ENCODE data around the gene S1PR2. TPM values are rescaled to one million over a fixed set of nuclear protein-coding genes. Genes with fewer than 3 reads are reported as not detected.

S1PR2 gene
- total RNA-seq, 4 donors from 2014 or later: 3.9 to 9.9 (median 8.6) TPM

DNA sequence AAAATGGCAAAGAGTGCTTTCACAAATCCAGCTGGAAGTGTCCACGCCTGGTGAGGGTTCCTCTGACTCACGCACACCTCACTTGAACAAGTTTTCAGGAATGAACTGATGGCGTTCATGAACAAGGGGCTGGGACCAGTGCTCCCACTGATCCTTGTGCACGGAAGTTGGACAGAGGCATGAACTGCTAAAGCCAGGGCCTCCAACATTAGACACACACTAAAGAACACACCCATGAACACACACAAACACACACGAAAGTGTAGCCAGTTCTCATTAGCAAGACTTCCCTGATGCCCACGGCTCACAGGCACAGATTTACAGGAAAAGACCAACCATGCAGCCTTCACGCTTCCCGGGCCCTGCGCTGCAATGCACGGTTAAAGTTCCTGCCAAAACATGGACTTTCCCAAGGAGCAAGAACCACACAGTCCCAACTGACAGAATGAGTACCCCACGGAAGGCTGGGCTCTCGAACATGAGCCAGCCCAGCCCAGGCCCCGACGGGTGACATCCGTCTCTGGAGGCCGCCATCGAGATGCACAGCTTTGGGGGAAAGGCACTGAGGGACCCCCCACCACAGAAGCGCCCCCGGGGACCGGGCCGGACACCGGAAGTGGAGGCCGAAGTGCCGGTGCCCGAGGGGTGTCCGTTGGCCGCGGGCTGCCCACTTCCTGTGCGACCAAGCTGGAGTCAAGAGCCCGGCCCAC, 37.2 kb downstream of the S1PR2 start:
- TF ChIP-seq EP300 (IDR thresholded peaks at IDR 0.05) (no peak), POLR2AphosphoS5 (IDR thresholded peaks at IDR 0.05) (no peak), CTCF (IDR thresholded peaks at IDR 0.05) (no peak), POLR2A (IDR thresholded peaks at IDR 0.05) (no peak)
- H3K4me1 ChIP-seq: peaks cover 33% of the 10 kb centered on the region
- no peaks in the 10 kb centered on the region for H3K36me3 ChIP-seq
- peak in 1 of 2 donors; percentile 84 for DNase-seq (ENCODE audit: low spot score in 2 of 2)
- peak overlapping the region; percentile 85 for H3K27ac ChIP-seq
- 1% methylated on average over 10 of the region's 30 CpGs for WGBS
- H3K27me3 ChIP-seq: no peaks in the 10 kb centered on the region
- peak overlapping the region; percentile 65 for H3K4me3 ChIP-seq
- no peaks in the 10 kb centered on the region for H3K9me3 ChIP-seq

DNA sequence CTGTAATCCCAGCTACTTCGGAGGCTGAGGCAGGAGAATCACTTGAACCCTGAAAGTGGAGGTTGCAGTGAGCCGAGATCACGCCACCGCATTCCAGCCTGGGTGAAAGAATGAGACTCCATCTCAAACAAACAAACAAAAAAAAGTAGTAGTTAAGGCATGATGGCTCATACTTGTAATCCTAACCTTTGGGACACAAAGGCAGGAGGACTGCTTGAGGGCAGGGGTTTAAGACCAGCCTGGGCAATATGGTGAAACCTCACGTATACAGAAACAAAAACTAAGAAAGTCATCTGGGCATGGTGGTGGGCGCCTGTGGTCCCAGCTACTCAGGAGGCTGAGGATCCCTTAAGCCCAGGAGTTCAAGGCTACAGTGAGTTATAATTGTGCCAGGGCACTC, 38.2 kb downstream of the S1PR2 start:
- H3K4me3 ChIP-seq: peak overlapping the region; percentile 65
- no peaks in the 10 kb centered on the region for H3K9me3 ChIP-seq
- H3K36me3 ChIP-seq: no peaks in the 10 kb centered on the region
- no peak for DNase-seq (ENCODE audit: low spot score in 2 of 2)
- H3K27me3 ChIP-seq: no peaks in the 10 kb centered on the region
- TF ChIP-seq CTCF (IDR thresholded peaks at IDR 0.05) (no peak), POLR2A (IDR thresholded peaks at IDR 0.05) (no peak), POLR2AphosphoS5 (IDR thresholded peaks at IDR 0.05) (no peak), EP300 (IDR thresholded peaks at IDR 0.05) (no peak)
- peaks cover 35% of the 10 kb centered on the region for H3K4me1 ChIP-seq
- 78% methylated on average over 6 of the region's 6 CpGs for WGBS
- H3K27ac ChIP-seq: no peak overlapping the region

- DNase-seq (ENCODE audit: low spot score in 2 of 2): no peak
- H3K4me3 ChIP-seq: no peak overlapping the region
- no peaks in the 10 kb centered on the region for H3K27me3 ChIP-seq
- TF ChIP-seq POLR2AphosphoS5 (IDR thresholded peaks at IDR 0.05) (no peak), EP300 (IDR thresholded peaks at IDR 0.05) (no peak), CTCF (IDR thresholded peaks at IDR 0.05) (no peak), POLR2A (IDR thresholded peaks at IDR 0.05) (no peak)
- 65% methylated on average over 2 of the region's 2 CpGs for WGBS
- no peaks in the 10 kb centered on the region for H3K9me3 ChIP-seq
- H3K4me1 ChIP-seq: peaks cover 36% of the 10 kb centered on the region
- H3K27ac ChIP-seq: no peak overlapping the region
- H3K36me3 ChIP-seq: peaks cover 5% of the 10 kb centered on the region
These were observed 39.8 kb downstream of the S1PR2 start for GRCh38 chr19:10191347-10191746.

GRCh38 chr19:10190026-10190425, 41.1 kb downstream of the S1PR2 start:
- H3K4me3 ChIP-seq: no peak overlapping the region
- WGBS: 94% methylated on average over 5 of the region's 5 CpGs
- H3K9me3 ChIP-seq: no peaks in the 10 kb centered on the region
- DNase-seq (ENCODE audit: low spot score in 2 of 2): no peak
- TF ChIP-seq POLR2AphosphoS5 (IDR thresholded peaks at IDR 0.05) (no peak), CTCF (IDR thresholded peaks at IDR 0.05) (no peak)
- no peak overlapping the region for H3K27ac ChIP-seq
- H3K27me3 ChIP-seq: no peaks in the 10 kb centered on the region
- H3K36me3 ChIP-seq: peaks cover 11% of the 10 kb centered on the region
- H3K4me1 ChIP-seq: peaks cover 34% of the 10 kb centered on the region

DNA sequence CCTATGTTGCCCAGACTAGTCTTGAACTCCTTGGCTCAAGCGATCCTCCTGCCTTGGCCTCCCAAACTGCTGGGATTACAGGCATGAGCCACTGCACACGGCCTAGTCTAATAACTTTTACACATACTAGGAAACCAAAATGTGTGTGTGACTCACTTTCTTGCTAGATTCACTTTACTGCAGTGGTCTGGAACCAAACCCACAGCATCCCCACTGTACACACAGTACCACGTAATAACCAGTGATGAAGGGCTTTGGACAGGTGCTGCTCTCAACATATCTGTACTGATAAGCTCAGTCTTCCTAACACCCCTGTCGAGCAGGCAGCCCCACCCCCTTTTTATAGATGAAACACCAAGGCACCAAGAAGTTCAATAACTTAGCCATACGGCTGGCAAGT, 41.5 kb downstream of the S1PR2 start:
- Histone ChIP-seq H3K36me3 (peaks cover 11% of the 10 kb centered on the region), H3K27me3 (no peaks in the 10 kb centered on the region), H3K4me3 (no peak overlapping the region), H3K9me3 (no peaks in the 10 kb centered on the region), H3K4me1 (peaks cover 36% of the 10 kb centered on the region), H3K27ac (no peak overlapping the region)
- WGBS: 90% methylated on average over 5 of the region's 5 CpGs
- no peak for TF ChIP-seq CTCF (IDR thresholded peaks at IDR 0.05)
- no peak for TF ChIP-seq EP300 (IDR thresholded peaks at IDR 0.05)
- no peak for TF ChIP-seq POLR2AphosphoS5 (IDR thresholded peaks at IDR 0.05)
- TF ChIP-seq POLR2A (IDR thresholded peaks at IDR 0.05): no peak
- DNase-seq (ENCODE audit: low spot score in 2 of 2): no peak

All from suprapubic skin (tissue), 4 donors.